Activated naive CD4-positive, alpha-beta T cell treated with anti-CD3 and anti-CD28 coated beads for 36 hours (primary cell): ENCODE results near the gene LRCH1. TPM values are rescaled to one million over a fixed set of nuclear protein-coding genes. Genes with fewer than 3 reads are reported as not detected.

Source experiments
- CTCF ChIA-PET: fragments of 350-600 bp; sonication (Branson Sonifier 250); formaldehyde crosslinking; loops from one replicate; lab custom pipeline; 2021; ENCODE audit warnings: antibody characterized with exemption; lab: Charles Lee
- DNase-seq: peaks from one replicate; pipeline ENCODE4 v3.0.0-alpha.2; 2020
- H3K27ac Mint-ChIP-seq: one replicate; pipeline ENCODE4 v1.8.0; 2021; ENCODE audit warnings: mild to moderate bottlenecking, mixed read lengths
- H3K27me3 Mint-ChIP-seq: one replicate; pipeline ENCODE4 v1.8.0; 2021; ENCODE audit warnings: low read depth, mixed read lengths
- H3K36me3 Mint-ChIP-seq: one replicate; pipeline ENCODE4 v1.8.0; 2021; ENCODE audit warnings: low read depth, mixed read lengths
- H3K4me1 Mint-ChIP-seq: one replicate; pipeline ENCODE4 v1.8.0; 2021; ENCODE audit warnings: low read depth, mixed read lengths
- H3K4me3 Mint-ChIP-seq: one replicate; pipeline ENCODE4 v1.8.0; 2021; ENCODE audit warnings: mild to moderate bottlenecking, moderate library complexity, mixed read lengths
- H3K9me3 Mint-ChIP-seq: one replicate; pipeline ENCODE4 v1.8.0; 2021; ENCODE audit warnings: mixed read lengths
- intact Hi-C: fragments of 100-400 bp; cut with micrococcal nuclease; formaldehyde crosslinking; loops from one replicate; pipeline ENCODE4 v1.15.1; 2023
- total RNA-seq, 2 experiments: library from RNA; stranded (reverse); gene quantifications; one replicate each; pipeline ENCODE4 v1.2.3, GENCODE V29; 2021

The LRCH1 gene
- total RNA-seq, 2 experiments from 2014 or later, result 14.6 to 15.1 TPM

DNA sequence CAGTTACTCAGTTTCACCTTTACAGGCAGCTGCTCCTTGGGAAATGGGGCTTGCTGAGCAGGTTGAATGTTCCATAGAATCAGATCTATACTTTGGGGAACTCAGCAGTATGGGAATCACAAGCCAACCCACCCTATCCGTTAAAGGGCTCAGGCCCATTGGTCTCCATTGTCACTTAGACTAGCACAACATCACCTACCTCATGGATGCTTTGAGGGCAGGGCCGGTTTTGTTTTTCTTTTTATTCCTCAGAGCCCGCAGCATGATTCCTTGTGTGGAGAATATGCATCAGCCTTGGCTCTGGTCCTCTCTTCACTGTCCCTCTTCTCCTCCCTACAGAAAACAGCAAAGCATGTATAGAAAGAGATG, 48.0 kb downstream of the LRCH1 start:
- no peaks in the 10 kb centered on the region for H3K36me3 Mint-ChIP-seq

DNA sequence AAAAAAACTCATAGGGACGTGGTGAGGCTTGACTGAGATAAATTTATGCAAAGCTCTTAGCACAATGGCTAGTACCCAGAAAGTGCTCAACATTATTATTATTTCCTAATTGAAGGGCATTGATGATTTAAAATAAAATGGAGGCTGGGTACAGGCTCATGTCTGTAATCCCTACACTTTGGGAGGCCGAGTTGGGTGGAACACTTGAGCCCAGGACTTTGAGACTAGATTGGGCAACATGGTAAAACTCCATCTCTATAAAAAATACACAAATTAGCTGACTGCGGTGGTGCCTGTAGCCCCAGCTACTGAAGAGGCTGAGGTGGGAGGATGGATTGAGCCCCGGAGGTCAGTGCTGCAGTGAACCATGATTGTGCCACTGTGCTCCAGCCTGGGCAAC, 49.6 kb downstream of the LRCH1 start:
- Mint-ChIP-seq H3K4me3 (no peak overlapping the region), H3K36me3 (no peaks in the 10 kb centered on the region), H3K27me3 (no peaks in the 10 kb centered on the region), H3K9me3 (no peaks in the 10 kb centered on the region), H3K27ac (no peak overlapping the region), H3K4me1 (peaks cover 78% of the 10 kb centered on the region)
- no peak for DNase-seq
- intact Hi-C loops, result loop anchor here (5.0 kb wide), 1 partner anchor 195 kb away; the partner anchor contains the start of gene ESD
- CTCF ChIA-PET, result interaction anchor here (0.8 to 0.9 kb wide), 3 partner anchors 9 to 51 kb away, joined by 3 read pairs; no protein-coding TSS in a partner anchor

More for the DNA sequence above, 48.0 kb downstream of the LRCH1 start:
- DNase-seq, result no peak
- Mint-ChIP-seq H3K4me1 (peaks cover 71% of the 10 kb centered on the region), H3K27ac (no peak overlapping the region), H3K27me3 (no peaks in the 10 kb centered on the region), H3K9me3 (no peaks in the 10 kb centered on the region), H3K4me3 (no peak overlapping the region)
- intact Hi-C loops, result loop anchor here (1.0 to 5.0 kb wide), 7 partner anchors 7 to 196 kb away; partner anchors contain the start of gene ESD
- CTCF ChIA-PET, result interaction anchor here (0.7 to 0.8 kb wide), 2 partner anchors 28 to 49 kb away, joined by 3 read pairs; no protein-coding TSS in a partner anchor

- Mint-ChIP-seq H3K27me3 (no peaks in the 10 kb centered on the region), H3K4me3 (no peak overlapping the region), H3K4me1 (peaks cover 78% of the 10 kb centered on the region), H3K36me3 (no peaks in the 10 kb centered on the region), H3K27ac (no peak overlapping the region), H3K9me3 (no peaks in the 10 kb centered on the region)
- CTCF ChIA-PET, result interaction anchor here (0.7 to 1.2 kb wide), 3 partner anchors 26 to 51 kb away, joined by 3 to 4 read pairs (median 3); no protein-coding TSS in a partner anchor
- no peak for DNase-seq
- intact Hi-C loops, result loop anchor here (5.0 kb wide), 1 partner anchor 194 kb away; the partner anchor contains the start of gene ESD
Observed at GRCh38 chr13:46603165-46603603, 50.2 kb downstream of the LRCH1 start.

DNA sequence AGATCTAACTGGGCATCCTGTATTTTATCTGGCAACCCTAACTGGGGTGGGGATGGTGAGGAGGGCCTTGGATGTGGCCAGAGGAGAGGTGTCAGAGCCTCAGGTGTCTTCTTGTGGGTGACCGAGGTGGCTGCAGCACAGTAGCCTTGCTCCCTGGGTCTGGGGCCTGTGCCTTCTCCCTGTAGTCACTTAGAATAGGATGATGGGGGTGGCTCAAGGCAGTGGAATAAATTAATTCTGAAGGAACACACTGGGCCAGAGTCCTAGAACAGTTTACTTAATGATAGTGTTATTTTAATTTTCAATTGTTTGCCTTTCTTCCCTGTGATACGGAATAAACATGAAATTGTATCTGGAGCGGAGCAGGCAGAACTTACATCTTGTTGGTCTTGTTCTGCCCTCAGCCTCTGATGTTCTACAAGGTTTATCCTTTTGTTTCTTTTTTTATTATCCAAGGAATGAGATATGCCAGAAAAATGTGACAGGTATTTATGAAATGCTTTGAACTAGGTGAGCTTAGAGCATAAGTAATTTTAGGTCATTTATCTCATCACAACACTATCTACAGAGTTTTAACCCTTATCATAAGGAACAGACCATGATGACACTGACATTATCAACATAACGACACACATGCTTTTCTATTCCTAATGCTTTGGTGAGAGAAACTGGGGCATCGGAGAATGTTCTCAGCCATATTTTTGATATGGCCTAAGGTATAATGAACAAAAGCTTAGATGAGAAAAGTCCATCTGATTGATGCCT, 51.4 kb downstream of the LRCH1 start:
- no peak overlapping the region for H3K27ac Mint-ChIP-seq
- H3K36me3 Mint-ChIP-seq, result no peaks in the 10 kb centered on the region
- H3K4me1 Mint-ChIP-seq, result peaks cover 70% of the 10 kb centered on the region
- no peaks in the 10 kb centered on the region for H3K27me3 Mint-ChIP-seq
- CTCF ChIA-PET, result interaction anchor here (1.2 kb wide), 2 partner anchors 53 kb away, joined by 3 to 4 read pairs; no protein-coding TSS in a partner anchor
- H3K4me3 Mint-ChIP-seq, result no peak overlapping the region
- no peak for DNase-seq
- H3K9me3 Mint-ChIP-seq, result no peaks in the 10 kb centered on the region
- intact Hi-C loops, result loop anchor here (5.0 kb wide), 1 partner anchor 193 kb away; the partner anchor contains the start of gene ESD

DNA sequence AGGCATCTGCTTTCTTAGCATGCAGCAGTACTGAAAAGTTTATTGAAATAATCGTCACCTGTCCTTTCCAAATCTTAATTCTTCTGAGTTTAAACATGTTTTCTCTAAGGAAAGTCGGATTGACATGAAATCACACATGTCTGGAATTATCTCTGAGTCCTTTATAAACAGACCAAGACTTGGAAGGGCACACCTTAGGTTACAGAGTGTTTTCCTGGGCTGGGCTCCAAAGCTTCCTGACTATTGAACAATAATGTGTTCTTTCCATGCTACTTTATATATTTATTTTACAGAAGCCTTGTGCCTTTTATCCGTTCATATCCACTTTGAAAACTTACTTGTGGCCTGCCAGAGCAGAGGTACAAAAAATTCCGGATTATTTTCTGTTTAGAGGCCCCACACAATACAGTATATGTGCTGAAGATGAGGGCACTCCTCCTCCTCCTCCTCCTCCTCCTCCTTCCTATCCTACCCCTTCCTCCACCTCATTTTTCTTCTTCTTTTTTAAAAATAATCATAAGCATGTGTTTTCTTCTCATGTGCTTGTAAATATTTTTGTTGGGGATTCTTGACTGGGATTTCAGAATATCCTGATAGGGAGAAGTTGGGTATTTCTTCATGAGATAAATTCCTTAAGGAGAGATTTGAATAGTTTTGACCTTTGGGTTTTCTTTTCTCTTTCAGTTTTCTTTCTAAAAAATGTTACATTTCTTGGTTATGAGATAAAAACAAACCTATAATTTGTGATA, 52.3 kb downstream of the LRCH1 start:
- no peak for DNase-seq
- H3K4me3 Mint-ChIP-seq, result no peak overlapping the region
- peaks cover 70% of the 10 kb centered on the region for H3K4me1 Mint-ChIP-seq
- H3K36me3 Mint-ChIP-seq, result no peaks in the 10 kb centered on the region
- no peak overlapping the region for H3K27ac Mint-ChIP-seq
- H3K9me3 Mint-ChIP-seq, result no peaks in the 10 kb centered on the region
- no peaks in the 10 kb centered on the region for H3K27me3 Mint-ChIP-seq
- intact Hi-C loops, result no loop called here
- CTCF ChIA-PET, result interaction anchor here (1.2 kb wide), 1 partner anchor 53 kb away, joined by 3 read pairs; no protein-coding TSS in a partner anchor

DNA sequence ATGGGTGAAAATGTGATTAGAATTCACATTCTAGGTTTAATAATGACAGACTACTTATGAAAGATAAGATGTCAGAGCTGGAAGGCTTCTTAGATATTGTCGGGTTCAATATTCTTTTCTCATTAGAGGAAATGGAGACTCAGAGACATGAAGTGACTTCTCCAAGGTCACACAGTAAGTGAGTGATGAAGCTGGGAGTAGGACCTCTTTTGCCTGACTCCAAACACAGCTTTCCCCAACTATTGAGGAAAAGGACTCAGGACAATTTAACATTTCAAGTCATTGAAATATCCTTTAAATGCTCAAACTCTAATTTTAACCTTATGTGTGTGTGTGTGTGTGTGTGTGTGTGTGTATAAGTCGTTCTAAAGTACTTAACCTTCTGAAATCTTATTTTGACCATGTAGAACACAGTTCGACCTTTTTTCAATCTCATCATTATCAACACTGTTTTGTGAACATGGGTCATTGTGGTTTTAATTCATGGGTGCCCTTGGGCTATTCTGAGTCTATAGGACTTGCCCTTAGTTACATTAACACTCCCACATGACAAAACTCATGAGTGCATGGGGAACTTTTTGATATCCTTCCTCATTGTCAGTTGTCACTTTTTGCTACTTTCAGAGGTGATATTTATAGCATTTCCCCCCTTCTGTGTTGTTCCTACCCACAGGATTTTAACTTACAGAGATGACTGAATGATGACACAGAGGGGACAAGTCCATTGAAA, 53.0 kb downstream of the LRCH1 start:
- Mint-ChIP-seq H3K27me3 (no peaks in the 10 kb centered on the region), H3K27ac (no peak overlapping the region), H3K36me3 (no peaks in the 10 kb centered on the region), H3K4me3 (no peak overlapping the region), H3K4me1 (peaks cover 62% of the 10 kb centered on the region), H3K9me3 (no peaks in the 10 kb centered on the region)
- no peak for DNase-seq
- CTCF ChIA-PET, result no interaction called here
- intact Hi-C loops, result loop anchor here (1.0 kb wide), 1 partner anchor 13 kb away; no protein-coding TSS in a partner anchor

DNA sequence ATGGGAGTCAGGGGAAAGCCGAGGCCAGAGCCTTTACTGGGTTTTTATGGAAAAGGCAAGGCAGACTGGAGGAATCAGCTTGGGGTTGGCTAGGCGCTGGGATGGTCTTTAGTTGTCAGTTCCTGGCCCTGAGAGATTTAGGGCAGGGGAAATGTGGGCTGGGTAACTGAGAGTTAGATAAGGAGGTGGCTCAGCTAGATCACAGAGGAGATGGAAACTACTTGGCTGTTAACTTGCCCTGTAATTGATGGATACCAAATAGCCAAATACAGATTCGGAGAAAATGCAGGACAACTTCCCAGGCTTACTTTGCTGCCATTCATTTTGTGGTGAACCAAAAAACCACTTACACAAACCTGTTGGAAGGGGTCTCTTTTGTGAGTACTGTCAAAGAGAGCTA, 54.0 kb downstream of the LRCH1 start:
- intact Hi-C loops, result loop anchor here (1.0 kb wide), 1 partner anchor 14 kb away; no protein-coding TSS in a partner anchor
- Mint-ChIP-seq H3K4me1 (peaks cover 52% of the 10 kb centered on the region), H3K36me3 (no peaks in the 10 kb centered on the region), H3K9me3 (no peaks in the 10 kb centered on the region), H3K27me3 (no peaks in the 10 kb centered on the region), H3K27ac (no peak overlapping the region), H3K4me3 (no peak overlapping the region)
- CTCF ChIA-PET, result no interaction called here
- DNase-seq, result no peak

GRCh38 chr13:46607768-46608564, 55.0 kb downstream of the LRCH1 start:
- CTCF ChIA-PET, result no interaction called here
- peak; percentile 52 for DNase-seq
- H3K27ac Mint-ChIP-seq, result peak overlapping the region; percentile 61
- H3K4me3 Mint-ChIP-seq, result no peak overlapping the region
- no peaks in the 10 kb centered on the region for H3K27me3 Mint-ChIP-seq
- intact Hi-C loops, result loop anchor here (1.0 kb wide), 1 partner anchor 8 kb away; no protein-coding TSS in a partner anchor
- no peaks in the 10 kb centered on the region for H3K36me3 Mint-ChIP-seq
- H3K4me1 Mint-ChIP-seq, result peaks cover 48% of the 10 kb centered on the region
- H3K9me3 Mint-ChIP-seq, result no peaks in the 10 kb centered on the region

DNA sequence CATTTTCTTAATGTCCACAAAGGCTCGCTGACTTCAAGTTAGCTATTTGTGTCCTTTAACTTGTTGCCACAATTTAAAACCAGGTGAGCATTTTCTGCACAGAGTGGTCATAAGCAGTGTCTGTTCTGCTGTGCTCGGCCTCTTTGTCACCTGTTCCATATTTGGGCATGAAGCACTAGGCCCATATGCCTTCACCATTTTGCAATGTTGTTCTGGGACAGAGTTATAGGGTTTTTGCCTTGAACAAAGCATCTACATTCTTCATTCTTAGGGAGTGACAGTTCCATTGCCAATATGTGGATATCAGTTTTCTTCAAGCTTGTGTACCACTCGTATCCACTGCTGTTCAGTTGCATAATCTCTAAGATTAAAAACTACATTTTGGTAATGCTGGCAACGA, 56.1 kb downstream of the LRCH1 start:
- Mint-ChIP-seq H3K27ac (no peak overlapping the region), H3K4me3 (no peak overlapping the region), H3K9me3 (no peaks in the 10 kb centered on the region), H3K27me3 (no peaks in the 10 kb centered on the region), H3K36me3 (no peaks in the 10 kb centered on the region), H3K4me1 (peaks cover 45% of the 10 kb centered on the region)
- intact Hi-C loops, result no loop called here
- no peak for DNase-seq
- CTCF ChIA-PET, result interaction anchor here (0.6 kb wide), 1 partner anchor 167 kb away, joined by 3 read pairs; no protein-coding TSS in a partner anchor

DNA sequence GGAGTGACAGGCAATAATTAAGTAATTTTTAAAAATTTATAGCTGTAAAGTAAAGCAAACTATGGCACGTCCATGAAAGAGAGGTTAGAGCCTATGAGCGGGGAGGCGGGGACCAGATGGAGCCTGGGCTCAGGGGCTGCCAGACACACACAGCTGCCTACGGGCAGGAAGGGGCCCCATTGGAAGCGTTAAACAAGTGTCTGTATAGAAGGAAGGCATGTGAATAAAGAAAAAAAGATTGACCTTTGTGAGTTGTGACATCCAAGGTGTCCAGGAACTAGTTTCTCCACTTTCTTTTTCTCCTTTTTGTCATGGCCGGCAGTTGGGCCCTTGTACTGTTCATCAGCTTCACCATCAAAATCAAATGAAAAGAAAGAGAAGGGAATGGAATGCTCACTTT, 56.8 kb downstream of the LRCH1 start:
- H3K4me3 Mint-ChIP-seq, result no peak overlapping the region
- peaks cover 42% of the 10 kb centered on the region for H3K4me1 Mint-ChIP-seq
- no peak for DNase-seq
- no peak overlapping the region for H3K27ac Mint-ChIP-seq
- no peaks in the 10 kb centered on the region for H3K27me3 Mint-ChIP-seq
- H3K9me3 Mint-ChIP-seq, result no peaks in the 10 kb centered on the region
- CTCF ChIA-PET, result interaction anchor here (1.6 kb wide), 1 partner anchor 58 kb away, joined by 3 read pairs; no protein-coding TSS in a partner anchor
- intact Hi-C loops, result no loop called here
- H3K36me3 Mint-ChIP-seq, result no peaks in the 10 kb centered on the region

GRCh38 chr13:46612267-46612666, 59.3 kb downstream of the LRCH1 start:
- H3K27ac Mint-ChIP-seq, result no peak overlapping the region
- no peak overlapping the region for H3K4me3 Mint-ChIP-seq
- H3K27me3 Mint-ChIP-seq, result no peaks in the 10 kb centered on the region
- H3K4me1 Mint-ChIP-seq, result peaks cover 36% of the 10 kb centered on the region
- CTCF ChIA-PET, result interaction anchor here (1.1 kb wide), 1 partner anchor 10 kb away, joined by 3 read pairs; no protein-coding TSS in a partner anchor
- H3K9me3 Mint-ChIP-seq, result no peaks in the 10 kb centered on the region
- intact Hi-C loops, result no loop called here
- H3K36me3 Mint-ChIP-seq, result no peaks in the 10 kb centered on the region
- DNase-seq, result no peak
